ENCODE results near the gene UNC45A. TPM values are rescaled to one million over a fixed set of nuclear protein-coding genes. Genes with fewer than 3 reads are reported as not detected.
A peak's percentile ranks its signal among the peaks of the same experiment; 100 is the strongest.

Gene UNC45A
- total RNA-seq, 3 donors from 2014 or later (not counting 1 experiment from before 2014, with no cell fraction given) = 39.0 to 58.1 (median 51.5) TPM

- H3K36me3 ChIP-seq (ENCODE audit: control insufficient read depth, insufficient read depth, low read length) = peaks cover 21% of the 10 kb centered on the region
- no peaks in the 10 kb centered on the region for H3K9me3 ChIP-seq (ENCODE audit: control insufficient read depth, insufficient read depth, low read length)
- no peak overlapping the region for H3K4me3 ChIP-seq (ENCODE audit: low read length)
- peaks cover 20% of the 10 kb centered on the region for H3K4me1 ChIP-seq (ENCODE audit: control insufficient read depth, insufficient read depth, low read length)
- DNase-seq (no peak), ATAC-seq (no peak)
- TF ChIP-seq CTCF (IDR thresholded peaks at IDR 0.05) = no peak
- H3K36me3 Mint-ChIP-seq = no peaks in the 10 kb centered on the region
- 98% methylated on average over 6 of the region's 6 CpGs for WGBS (ENCODE audit: insufficient coverage)
- no peak overlapping the region for H3K27ac Mint-ChIP-seq
- no peaks in the 10 kb centered on the region for H3K27me3 ChIP-seq (ENCODE audit: control insufficient read depth, insufficient read depth, low read length)
- peaks cover 0 to 10% of the 10 kb centered on the region in 2 donors for H3K4me1 Mint-ChIP-seq
- no peaks in the 10 kb centered on the region for H3K9me3 Mint-ChIP-seq
- peak overlapping the region; percentile 47 for H3K4me3 Mint-ChIP-seq
- intact Hi-C loops (cut with micrococcal nuclease) = loop anchor here (2.0 kb wide), 1 partner anchor 91 kb away; no protein-coding TSS in a partner anchor
- no peak overlapping the region for H3K27ac ChIP-seq (ENCODE audit: low read length)
- H3K27me3 Mint-ChIP-seq (ENCODE audit: low read depth in 2 of 2) = no peaks in the 10 kb centered on the region
Observed at GRCh38 chr15:90957791-90958190, 22.7 kb downstream of the UNC45A start.

- Mint-ChIP-seq H3K4me3 (no peak overlapping the region), H3K27ac (no peak overlapping the region), H3K36me3 (no peaks in the 10 kb centered on the region), H3K9me3 (no peaks in the 10 kb centered on the region), H3K27me3 (ENCODE audit: low read depth in 2 of 2) (no peaks in the 10 kb centered on the region), H3K4me1 (peaks cover 0 to 6% of the 10 kb centered on the region in 2 donors)
- Histone ChIP-seq H3K36me3 (ENCODE audit: control insufficient read depth, insufficient read depth, low read length) (peaks cover 10% of the 10 kb centered on the region), H3K27ac (ENCODE audit: low read length) (no peak overlapping the region), H3K9me3 (ENCODE audit: control insufficient read depth, insufficient read depth, low read length) (no peaks in the 10 kb centered on the region), H3K27me3 (ENCODE audit: control insufficient read depth, insufficient read depth, low read length) (no peaks in the 10 kb centered on the region), H3K4me1 (ENCODE audit: control insufficient read depth, insufficient read depth, low read length) (peaks cover 20% of the 10 kb centered on the region), H3K4me3 (ENCODE audit: low read length) (no peak overlapping the region)
- intact Hi-C loops (cut with micrococcal nuclease) = no loop called here
- TF ChIP-seq CTCF (IDR thresholded peaks at IDR 0.05) = no peak
- 91% methylated on average over 7 of the region's 8 CpGs for WGBS (ENCODE audit: insufficient coverage)
- no peak for DNase-seq
- no peak for ATAC-seq
Observed at GRCh38 chr15:90959028-90959595, 24.0 kb downstream of the UNC45A start.

- WGBS (ENCODE audit: insufficient coverage) = 95% methylated on average over 5 of the region's 5 CpGs
- Histone ChIP-seq H3K4me1 (ENCODE audit: control insufficient read depth, insufficient read depth, low read length) (peaks cover 15% of the 10 kb centered on the region), H3K27me3 (ENCODE audit: control insufficient read depth, insufficient read depth, low read length) (no peaks in the 10 kb centered on the region), H3K9me3 (ENCODE audit: control insufficient read depth, insufficient read depth, low read length) (no peaks in the 10 kb centered on the region), H3K36me3 (ENCODE audit: control insufficient read depth, insufficient read depth, low read length) (peaks cover 10% of the 10 kb centered on the region), H3K27ac (ENCODE audit: low read length) (no peak overlapping the region), H3K4me3 (ENCODE audit: low read length) (no peak overlapping the region)
- Mint-ChIP-seq H3K9me3 (no peaks in the 10 kb centered on the region), H3K4me3 (no peak overlapping the region), H3K27ac (no peak overlapping the region), H3K36me3 (no peaks in the 10 kb centered on the region), H3K4me1 (peaks cover 0 to 5% of the 10 kb centered on the region in 2 donors), H3K27me3 (ENCODE audit: low read depth in 2 of 2) (no peaks in the 10 kb centered on the region)
- TF ChIP-seq CTCF (IDR thresholded peaks at IDR 0.05) = no peak
- intact Hi-C loops (cut with micrococcal nuclease) = no loop called here
- ATAC-seq (no peak), DNase-seq (no peak)
Observed at GRCh38 chr15:90959894-90960293, 24.8 kb downstream of the UNC45A start.
